NCI-H82 treated with DMSO at 0.1 percent for 48 hours (cell line): ENCODE measurements around the gene RBM8A.

Experiments used
- DNase-seq: peaks from one replicate; lab custom pipeline; 2025; ENCODE audit not compliant: unreplicated experiment; lab: John Stamatoyannopoulos, UW

Gene RBM8A

GRCh38 chr1:145918144-145918991, 8.9 kb downstream of the RBM8A start, which contains the start of gene PEX11B:
Gene PEX11B, minus strand, starts transcription at chr1:145918717. Its CDS starts 29 bp downstream, at chr1:145918688.
- peak; percentile 76 for DNase-seq

GRCh38 chr1:145917595-145917994, 9.7 kb downstream of the RBM8A start:
- no peak for DNase-seq

GRCh38 chr1:145916745-145917144, 10.5 kb downstream of the RBM8A start:
- DNase-seq, result no peak

DNA sequence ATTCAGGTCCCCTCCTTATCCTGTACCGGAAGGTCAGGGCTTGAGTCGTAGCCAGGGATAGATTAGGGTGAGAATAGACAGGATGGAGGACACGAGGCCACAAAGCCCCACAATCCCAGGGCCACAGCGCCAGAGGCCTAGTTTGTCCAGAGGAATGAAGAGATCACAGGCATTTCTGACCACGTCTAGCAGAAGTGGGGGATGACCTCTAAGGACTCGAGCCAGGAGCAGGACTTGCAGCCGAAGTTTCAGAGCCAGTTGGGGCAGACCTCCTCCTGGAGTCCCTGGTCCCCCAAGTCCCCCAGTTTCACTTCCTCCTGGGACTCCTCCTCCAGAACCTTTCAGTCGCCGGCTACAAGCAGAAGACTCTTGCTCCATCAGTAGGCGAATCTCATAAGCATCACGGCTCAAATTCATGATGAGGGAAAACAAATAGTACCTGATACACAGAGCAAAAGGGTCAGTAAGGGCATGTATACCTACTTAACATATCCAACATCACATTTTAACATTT, 15.1 kb downstream of the RBM8A start:
- DNase-seq, result no peak

DNA sequence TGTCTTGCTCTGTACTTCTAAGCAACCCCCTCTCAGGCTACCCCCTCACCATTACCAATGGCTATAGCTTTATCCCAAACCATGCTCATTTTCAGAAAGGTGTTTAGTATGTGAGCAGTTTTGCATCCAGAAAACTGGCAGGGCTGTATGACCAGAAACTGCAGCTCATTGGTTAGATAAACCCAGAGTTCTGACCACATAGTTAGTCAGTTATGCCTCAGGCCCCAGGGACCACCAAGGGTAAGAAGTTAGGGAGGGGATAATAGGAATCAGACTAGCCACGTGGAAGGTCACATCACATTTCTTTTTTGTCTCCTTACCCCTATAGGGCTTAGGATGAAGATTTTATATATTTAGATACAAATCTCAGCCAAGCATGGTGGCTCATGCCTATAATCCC, 18.6 kb downstream of the RBM8A start:
- DNase-seq, result no peak

- no peak for DNase-seq
These were observed 20.1 kb downstream of the RBM8A start for GRCh38 chr1:145906954-145907753.

DNA sequence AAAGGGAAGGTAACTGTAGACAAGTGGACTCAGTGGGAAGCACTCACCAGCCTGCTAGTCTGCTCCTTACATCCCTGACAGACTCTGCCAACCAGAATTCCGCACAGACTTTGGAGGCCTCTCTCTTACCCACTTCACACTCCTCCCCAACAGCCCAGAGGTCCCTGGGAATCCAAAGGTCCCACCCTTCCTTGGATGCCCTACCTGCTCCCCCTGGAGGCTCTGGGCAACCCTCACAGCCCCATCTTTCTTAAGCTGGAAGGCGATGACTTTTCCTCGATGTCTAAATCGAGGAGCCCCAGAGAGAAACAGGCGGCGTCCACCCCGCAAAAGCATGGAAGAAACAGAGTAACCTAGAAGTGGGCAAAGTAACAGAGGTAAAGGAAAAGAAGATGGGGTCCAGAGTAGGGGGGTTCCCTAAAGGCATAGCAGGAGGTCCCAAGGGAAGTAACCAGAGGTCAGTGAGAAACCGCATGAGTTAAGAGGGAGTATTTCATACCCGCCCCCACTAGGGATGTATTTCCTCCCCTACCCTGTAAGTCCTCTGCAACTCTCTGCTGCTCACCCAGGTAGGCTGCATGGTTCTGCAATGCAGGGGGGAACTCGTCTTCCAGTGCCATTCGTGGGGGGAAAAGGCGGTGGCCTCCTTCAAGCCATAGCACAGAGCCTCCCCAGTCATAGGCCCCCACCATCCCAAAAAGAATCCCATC, 25.8 kb downstream of the RBM8A start:
- DNase-seq, result no peak

GRCh38 chr1:145898756-145899155, 28.5 kb downstream of the RBM8A start:
- no peak for DNase-seq

GRCh38 chr1:145897969-145898368, 29.3 kb downstream of the RBM8A start:
- DNase-seq, result no peak

DNA sequence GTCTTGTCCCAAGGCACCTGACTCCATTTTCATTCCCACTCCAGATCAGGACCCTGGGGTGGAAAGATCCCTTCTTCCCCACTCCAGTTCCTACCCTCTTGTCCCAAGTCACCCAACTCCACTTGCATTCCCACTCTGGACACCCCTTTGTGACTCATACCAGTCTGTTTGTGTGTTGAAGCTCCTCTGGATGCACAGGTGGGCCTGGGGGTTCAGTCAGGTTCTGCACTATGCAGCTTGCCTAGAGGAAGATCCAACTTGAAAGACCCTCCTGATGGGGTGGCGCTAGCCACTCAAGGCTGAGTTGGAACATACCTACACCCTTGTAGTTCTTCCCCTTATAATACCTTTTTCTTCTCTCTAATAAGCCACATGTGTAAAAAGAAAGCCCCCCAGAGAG, 31.8 kb downstream of the RBM8A start:
- no peak for DNase-seq

DNA sequence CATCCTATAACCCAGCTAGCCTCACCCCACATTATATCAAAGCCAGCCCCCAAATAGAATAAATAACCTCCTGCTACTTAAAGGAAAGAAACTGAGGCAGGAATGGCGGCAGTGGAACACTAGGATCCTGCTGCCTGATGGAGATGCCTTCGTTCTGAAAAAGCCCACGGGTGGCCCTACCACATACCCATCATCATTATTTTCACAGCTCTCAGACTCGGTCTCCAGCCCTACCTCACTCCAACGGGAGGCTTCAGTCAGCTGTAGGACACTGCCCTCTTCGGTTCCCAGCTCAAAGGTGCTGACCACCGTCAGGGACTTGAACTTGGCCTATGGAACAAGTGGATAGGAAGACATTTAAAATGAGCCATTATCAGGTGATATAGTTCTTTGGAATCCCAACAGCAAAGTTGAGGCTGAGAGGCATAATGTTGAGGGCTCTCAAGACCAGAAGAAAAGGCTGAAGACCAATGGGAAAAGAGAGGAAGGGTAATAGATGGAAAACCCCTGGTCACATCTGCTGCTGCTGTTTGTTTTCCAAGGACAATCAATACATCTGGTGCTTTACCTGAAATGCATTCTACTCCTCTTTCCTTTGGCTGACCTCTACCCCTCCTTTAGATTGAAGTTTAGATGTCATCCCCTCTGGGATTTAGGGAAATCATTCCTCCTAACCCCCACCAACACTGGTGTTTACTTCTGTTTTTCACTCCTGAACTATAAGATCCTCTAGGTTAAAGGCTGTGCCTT, 33.8 kb downstream of the RBM8A start:
- no peak for DNase-seq

- DNase-seq, result no peak
These were observed 34.7 kb downstream of the RBM8A start for GRCh38 chr1:145892486-145893087.

GRCh38 chr1:145891587-145892485, 35.4 kb downstream of the RBM8A start:
- peak; percentile 91 for DNase-seq

- no peak for DNase-seq
These were observed 36.1 kb downstream of the RBM8A start for GRCh38 chr1:145891143-145891542.

DNA sequence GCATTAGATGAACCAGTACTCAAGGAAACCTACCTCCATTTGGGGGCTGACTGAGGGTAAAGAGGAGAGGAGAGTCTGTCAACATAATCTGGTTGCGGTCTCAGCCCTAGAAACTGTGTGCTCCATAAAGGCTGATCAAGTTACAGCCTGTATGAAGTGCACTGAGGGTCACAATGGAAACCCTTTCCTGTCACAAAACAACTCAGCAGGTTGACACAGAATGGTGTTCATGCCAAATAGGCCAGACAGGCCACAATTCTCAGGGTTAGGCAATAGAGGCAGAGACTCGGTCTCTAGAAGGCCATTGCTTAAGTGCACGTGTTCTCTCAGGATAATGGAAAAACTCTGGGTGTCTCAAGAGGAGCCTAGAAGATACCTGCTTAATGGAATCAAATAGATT, 37.6 kb downstream of the RBM8A start:
- no peak for DNase-seq

DNA sequence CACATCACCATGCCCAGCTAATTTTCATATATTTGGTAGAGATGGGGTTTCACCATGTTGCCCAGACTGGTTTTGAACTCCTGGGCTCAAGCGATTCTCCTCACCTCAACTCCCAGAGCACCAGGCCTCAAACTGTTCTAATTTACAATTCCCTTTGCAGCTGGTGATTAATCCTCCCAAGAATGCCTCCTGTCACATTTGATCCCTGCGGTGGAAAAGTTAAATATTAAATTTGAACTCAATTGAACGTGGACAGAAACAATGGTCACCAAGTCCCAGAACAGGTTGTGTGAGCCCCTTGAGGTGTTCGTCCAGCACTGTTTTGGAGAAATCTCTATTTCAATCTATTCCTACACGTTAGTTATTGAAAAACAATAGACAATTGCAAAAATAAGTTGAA, 39.7 kb downstream of the RBM8A start:
- DNase-seq, result no peak

DNA sequence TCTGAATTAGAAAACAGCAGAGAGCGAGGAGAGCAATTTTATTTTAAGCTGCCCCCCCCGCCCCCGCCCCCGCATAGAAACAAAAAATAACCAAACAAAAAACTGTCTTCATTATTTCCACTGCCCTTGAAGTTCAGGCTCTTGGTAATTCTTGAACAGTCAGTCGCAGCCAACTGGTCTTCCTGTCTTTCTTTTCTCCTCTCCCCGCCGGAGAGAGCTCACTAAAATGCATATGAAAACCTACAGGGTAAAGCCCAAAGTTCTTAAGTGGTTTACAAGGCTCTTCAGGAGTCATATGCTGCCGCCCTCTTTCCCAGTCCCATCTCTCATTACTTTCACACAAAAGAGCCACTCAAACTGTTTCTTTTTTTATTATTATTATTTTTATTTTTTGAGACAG, 40.5 kb downstream of the RBM8A start:
- no peak for DNase-seq

DNA sequence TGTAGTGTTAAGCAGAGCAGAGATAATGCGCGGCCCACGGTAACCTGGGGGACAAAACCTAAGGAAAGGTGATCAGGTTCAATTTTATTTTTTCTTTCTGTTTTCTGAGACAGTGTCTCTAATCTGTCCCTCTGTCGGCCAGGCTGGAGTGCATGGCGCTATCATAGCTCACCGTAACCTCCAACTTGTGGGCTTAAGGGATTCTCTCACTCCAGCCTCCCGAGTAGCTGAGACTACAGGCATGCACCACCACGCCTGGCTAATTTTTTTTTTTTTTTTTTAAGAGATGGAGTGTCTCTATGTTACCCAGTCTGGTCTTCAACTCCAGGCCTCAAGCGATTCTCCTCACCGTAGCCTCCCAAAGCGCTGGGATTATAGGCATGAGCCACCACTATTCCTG, 40.9 kb downstream of the RBM8A start:
- DNase-seq, result no peak

DNA sequence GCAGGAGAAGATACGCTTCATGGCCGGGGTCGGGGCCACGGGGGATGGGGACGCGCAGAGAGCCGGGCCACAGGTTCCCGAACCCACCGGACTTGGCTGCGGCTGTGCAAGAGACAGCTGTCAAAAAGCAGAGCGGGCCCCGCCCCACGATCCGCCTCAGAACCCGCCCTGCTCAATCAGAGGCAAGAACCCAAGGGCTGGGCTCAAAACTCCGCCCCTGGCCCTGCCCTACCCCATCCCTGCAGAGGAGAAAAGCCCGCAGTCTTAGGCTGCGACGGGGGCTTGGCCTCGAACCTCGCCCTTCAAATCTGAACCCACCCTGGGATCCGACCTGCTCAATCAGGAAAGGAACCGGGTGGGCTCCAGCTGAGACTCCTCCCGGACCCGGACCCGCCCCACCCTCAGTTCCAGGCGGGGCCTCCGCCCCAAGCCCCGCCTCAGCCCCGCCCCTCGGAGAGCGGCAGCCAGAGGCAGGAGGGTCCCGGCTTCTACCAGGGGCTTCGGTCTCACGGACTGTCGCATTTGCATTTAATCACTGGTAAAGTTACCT, 41.5 kb downstream of the RBM8A start, which contains the start of gene ANKRD35:
ANKRD35 (minus strand) TSS at position 129 of the 550 bp plus-strand sequence; CDS start at position 21, 108 bp downstream.
- peak; percentile 71 for DNase-seq
